ENCODE data around the gene TMEM258. TPM values are rescaled to one million over a fixed set of nuclear protein-coding genes. Genes with fewer than 3 reads are reported as not detected.

TMEM258 gene
- total and polyA plus RNA-seq, 9 of the 15 experiments (the other 6 are each of a cell fraction or from before 2014, with no cell fraction given) = 97.2 to 856 (median 231) TPM

GRCh38 chr11:61778920-61779650, 13.3 kb downstream of the TMEM258 start:
- intact Hi-C loops (cut with micrococcal nuclease) = no loop called here
- no peak overlapping the region for H2AFZ ChIP-seq (ENCODE audit: low read depth, low read length)
- WGBS (ENCODE audit: insufficient coverage, low coverage, missing lambda C conversion rate) = 83% methylated on average over 18 of the region's 24 CpGs
- no peaks in the 10 kb centered on the region for H3K27me3 ChIP-seq (ENCODE audit: control insufficient read depth in 2 of 2, insufficient read depth in 2 of 2, low read length in 2 of 2)
- no peak overlapping the region for H3K4me3 ChIP-seq
- in situ Hi-C loops (cut with MboI) = no loop called here
- ATAC-seq (no peak), DNase-seq (ENCODE audit: extremely low read depth in 1 of 4, low spot score in 3 of 4) (no peak), FAIRE-seq (no peak)
- H3K36me3 ChIP-seq (ENCODE audit: control insufficient read depth, insufficient read depth, low read length) = peaks cover 37% of the 10 kb centered on the region; the same call in 2 of the 3 replicates
- POLR2A ChIA-PET = interaction anchor here (0.6 to 2.8 kb wide), 4 partner anchors 11 to 353 kb away, joined by 4 to 21 read pairs (median 8); partner anchors contain the start of genes FEN1 and TMEM258
- CTCF ChIA-PET (ENCODE audit: low intra/inter-chr PET ratio) = no interaction called here
- no peaks in the 10 kb centered on the region for H3K79me2 ChIP-seq (ENCODE audit: control insufficient read depth, insufficient read depth, low read length)
- peaks cover 0 to 39% of the 10 kb centered on the region in 2 experiments; a peak in 2 of 5 replicates for H3K4me1 ChIP-seq (replicated peaks in 1 of 2; ENCODE audit: control insufficient read depth in 2 of 2, insufficient read depth in 2 of 2, low read length in 2 of 2)
- no peak for TF ChIP-seq HDAC8 (tag; IDR thresholded peaks at IDR 0.05)
- TF ChIP-seq ZNF780A (CRISPR knock-in tag; IDR thresholded peaks at IDR 0.05) = no peak
- TF ChIP-seq GABPB1 (CRISPR knock-in tag; IDR thresholded peaks at IDR 0.05) = no peak
- TF ChIP-seq ZNF253 (CRISPR knock-in tag; conservative IDR thresholded peaks at IDR 0.05) = no peak
- peak; percentile 47 for TF ChIP-seq POLR2G (IDR thresholded peaks at IDR 0.05; ENCODE audit: low read depth, low read length)
- TF ChIP-seq YY1 (IDR thresholded peaks at IDR 0.05; ENCODE audit: borderline replicate concordance in 1 of 3, control insufficient read depth in 1 of 3, extremely low read depth in 1 of 3, insufficient read depth in 3 of 3, insufficient read length in 1 of 3, insufficient replicate concordance in 2 of 3, low read depth in 1 of 3, low read length in 2 of 3) = no peak
- TF ChIP-seq MEF2A (IDR thresholded peaks at IDR 0.05; ENCODE audit: control insufficient read depth, low read depth, low read length) = no peak
- no TSS peak for BruUV-seq (replicated peaks)
- no peak overlapping the region; a peak in 1 of 4 replicates for H3K9ac ChIP-seq (ENCODE audit: insufficient read depth in 1 of 2, low read depth in 2 of 2, low read length in 2 of 2)
- H4K20me1 ChIP-seq (replicated peaks; ENCODE audit: control insufficient read depth, insufficient read depth, low read length) = peaks cover 6% of the 10 kb centered on the region; the same call in 1 of the 2 replicates
- H3K4me2 ChIP-seq (ENCODE audit: insufficient read depth, low read length) = no peak overlapping the region
- H3K27ac ChIP-seq (ENCODE audit: extremely low read depth, low read depth, low read length) = no peak overlapping the region
- no peaks in the 10 kb centered on the region for H3K9me3 ChIP-seq (replicated peaks; ENCODE audit: control insufficient read depth, insufficient read depth, low read depth, low read length)
- H3K9me1 ChIP-seq (ENCODE audit: control insufficient read depth, insufficient read depth, low read length) = no peaks in the 10 kb centered on the region

All from K562 (cell line).